PC-3 (cell line): ENCODE results near the gene SEMA4A. TPM values are rescaled to one million over a fixed set of nuclear protein-coding genes. Genes with fewer than 3 reads are reported as not detected.

ENCODE experiments used
- ATAC-seq: fragments of 200-7000 bp; cut with Tn5 transposase; 2 replicates; pipeline ENCODE4 v1.9.1; 2020; ENCODE audit warnings: mild to moderate bottlenecking, moderate library complexity
- BruUV-seq: library from RNA; stranded (reverse); fragments of 400-500 nt; replicated peaks from 2 replicates; lab custom pipeline; 2021; lab: Mats Ljungman, UMichigan
- CTCF ChIA-PET: fragments of 300-600 bp; sonication (Branson Sonifier 250); formaldehyde crosslinking; loops from one replicate; lab custom pipeline; 2022; ENCODE audit warnings: antibody characterized with exemption; lab: Charles Lee
- POLR2A ChIA-PET: fragments of 300-600 bp; sonication (Branson Sonifier 250); formaldehyde crosslinking; loops from one replicate; lab custom pipeline; 2022; ENCODE audit warnings: antibody characterized with exemption; ENCODE audit not compliant: unreplicated experiment; lab: Charles Lee
- DNase-seq: peaks from one replicate; pipeline ENCODE4 v3.0.0-alpha.2; 2015
- H2AFZ ChIP-seq: fragments of 300-600 bp; sonication (generic); 2 replicates; pipeline ENCODE4 v1.6.0; 2016; ENCODE audit warnings: antibody characterized with exemption, low read length
- H3F3A ChIP-seq: fragments of 300-600 bp; sonication (generic); one replicate; pipeline ENCODE4 v1.6.0; 2017; ENCODE audit warnings: antibody characterized with exemption, low read length, control low read depth, mild to moderate bottlenecking; ENCODE audit not compliant: unreplicated experiment
- H3K27ac ChIP-seq: fragments of 300-600 bp; sonication (generic); 2 replicates; pipeline ENCODE4 v1.5.1; 2016; ENCODE audit warnings: mild to moderate bottlenecking, low read length
- H3K27me3 ChIP-seq: fragments of 300-600 bp; sonication (generic); 2 replicates; pipeline ENCODE4 v1.6.1; 2016; ENCODE audit warnings: low read length, mixed read lengths
- H3K36me3 ChIP-seq: fragments of 300-600 bp; sonication (generic); 2 replicates; pipeline ENCODE4 v1.6.1; 2016; ENCODE audit warnings: low read depth, mixed run types, low read length, mixed read lengths
- H3K4me1 ChIP-seq: fragments of 300-600 bp; sonication (generic); 2 replicates; pipeline ENCODE4 v1.5.1; 2016; ENCODE audit warnings: low read length; ENCODE audit not compliant: insufficient read depth
- H3K4me2 ChIP-seq: fragments of 300-600 bp; sonication (generic); 2 replicates; pipeline ENCODE4 v1.6.0; 2016; ENCODE audit warnings: low read length
- H3K4me3 ChIP-seq: fragments of 300-600 bp; sonication (generic); 2 replicates; pipeline ENCODE4 v1.5.1; 2016; ENCODE audit warnings: mild to moderate bottlenecking, low read length, mixed read lengths
- H3K79me2 ChIP-seq: fragments of 300-600 bp; sonication (generic); 2 replicates; pipeline ENCODE4 v1.6.1; 2017; ENCODE audit warnings: low read length, mixed read lengths
- H3K9ac ChIP-seq: fragments of 300-600 bp; sonication (generic); 2 replicates; pipeline ENCODE4 v1.6.0; 2016; ENCODE audit warnings: mild to moderate bottlenecking, low read length
- H3K9me2 ChIP-seq: fragments of 300-600 bp; sonication (generic); replicated peaks from 2 replicates; pipeline ENCODE4 v1.6.1; 2016; ENCODE audit warnings: mixed run types, low read length, mixed read lengths
- H3K9me3 ChIP-seq: fragments of 300-600 bp; sonication (generic); 2 replicates; pipeline ENCODE4 v1.6.1; 2016; ENCODE audit warnings: low read length, mixed read lengths
- H4K20me1 ChIP-seq: fragments of 300-600 bp; sonication (generic); 2 replicates; pipeline ENCODE4 v1.6.1; 2016; ENCODE audit warnings: low read length, mixed read lengths
- CTCF ChIP-seq: fragments of 300-600 bp; sonication (generic); conservative IDR thresholded peaks from 2 replicates; pipeline ENCODE4 v1.5.1; 2017; ENCODE audit warnings: antibody characterized with exemption, low read depth, mild to moderate bottlenecking, low read length
- EZH2 ChIP-seq: fragments of 300-600 bp; sonication (generic); IDR thresholded peaks from one replicate; pipeline ENCODE4 v1.6.1; 2017; ENCODE audit warnings: antibody characterized with exemption, mild to moderate bottlenecking, low read length; ENCODE audit not compliant: unreplicated experiment
- EZH2phosphoT487 ChIP-seq: fragments of 300-600 bp; sonication (generic); IDR thresholded peaks from 2 replicates; pipeline ENCODE4 v1.6.1; 2018; ENCODE audit warnings: mild to moderate bottlenecking, antibody characterized with exemption, low read length, borderline replicate concordance
- intact Hi-C: fragments of 100-400 bp; cut with micrococcal nuclease; formaldehyde crosslinking; loops from 2 replicates; pipeline ENCODE4 v1.9.0; 2023
- total RNA-seq: library from RNA; depleted of rRNA; stranded (reverse); fragments of >200 nt; gene quantifications from 2 replicates; pipeline ENCODE4 v1.2.3, GENCODE V29; 2014

The SEMA4A gene
- total RNA-seq, 1 experiment from 2014 or later, result 5.8 TPM

GRCh38 chr1:156155756-156156510 lies 2.5 kb downstream of the SEMA4A start:
- POLR2A ChIA-PET, result no interaction called here
- H4K20me1 ChIP-seq, result no peaks in the 10 kb centered on the region
- H3K4me1 ChIP-seq, result peaks cover 17% of the 10 kb centered on the region
- no peak overlapping the region for H3K9ac ChIP-seq
- CTCF ChIA-PET, result no interaction called here
- no peak overlapping the region for H3K4me3 ChIP-seq
- H3K79me2 ChIP-seq, result no peaks in the 10 kb centered on the region
- H3K27me3 ChIP-seq, result no peaks in the 10 kb centered on the region
- no TSS peak for BruUV-seq
- no peaks in the 10 kb centered on the region for H3K36me3 ChIP-seq
- no peak overlapping the region for H3K4me2 ChIP-seq
- H3K27ac ChIP-seq, result no peak overlapping the region
- H3F3A ChIP-seq, result no peaks in the 10 kb centered on the region
- no peak for TF ChIP-seq CTCF
- no peak for TF ChIP-seq EZH2phosphoT487
- TF ChIP-seq EZH2, result no peak
- ATAC-seq, result no peak
- intact Hi-C loops, result no loop called here
- no peaks in the 10 kb centered on the region for H3K9me3 ChIP-seq
- no peaks in the 10 kb centered on the region for H3K9me2 ChIP-seq
- DNase-seq, result no peak
- H2AFZ ChIP-seq, result no peak overlapping the region

DNA sequence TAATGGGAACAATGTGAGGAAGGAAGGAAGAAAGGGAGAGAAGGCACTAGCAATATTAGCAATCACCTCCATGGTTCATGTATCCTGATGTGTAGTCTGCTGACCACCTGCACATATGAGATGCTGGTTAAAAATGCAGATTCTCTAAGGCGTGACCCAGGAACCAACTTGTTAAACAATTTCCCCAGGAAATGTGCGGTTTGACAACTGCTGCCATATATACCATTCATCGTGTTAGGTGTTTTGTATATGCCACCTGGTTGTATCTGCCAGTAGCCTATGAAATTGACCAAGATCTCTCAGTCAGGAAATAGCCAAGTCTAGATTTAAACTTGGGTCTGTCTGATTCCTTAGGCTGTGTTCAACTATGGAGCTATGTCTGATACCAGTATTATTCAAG lies 4.1 kb downstream of the SEMA4A start:
- ChIA-PET CTCF (interaction anchor here (0.6 kb wide), 1 partner anchor 297 kb away, joined by 6 read pairs; no protein-coding TSS in a partner anchor), POLR2A (no interaction called here)
- intact Hi-C loops, result no loop called here
- H3K9me2 ChIP-seq, result no peaks in the 10 kb centered on the region
- no peaks in the 10 kb centered on the region for H4K20me1 ChIP-seq
- ATAC-seq (no peak), DNase-seq (no peak)
- no peak overlapping the region for H3K9ac ChIP-seq
- no peaks in the 10 kb centered on the region for H3K27me3 ChIP-seq
- no peak overlapping the region for H3K4me2 ChIP-seq
- no TSS peak for BruUV-seq
- no peak overlapping the region for H3K27ac ChIP-seq
- H3K4me1 ChIP-seq, result peaks cover 14% of the 10 kb centered on the region
- H3K4me3 ChIP-seq, result no peak overlapping the region
- no peak for TF ChIP-seq EZH2
- TF ChIP-seq CTCF, result no peak
- no peak for TF ChIP-seq EZH2phosphoT487
- no peaks in the 10 kb centered on the region for H3F3A ChIP-seq
- H3K79me2 ChIP-seq, result no peaks in the 10 kb centered on the region
- no peak overlapping the region for H2AFZ ChIP-seq
- H3K36me3 ChIP-seq, result no peaks in the 10 kb centered on the region
- no peaks in the 10 kb centered on the region for H3K9me3 ChIP-seq

GRCh38 chr1:156157966-156158365 lies 4.6 kb downstream of the SEMA4A start:
- Histone ChIP-seq H3K9me2 (no peaks in the 10 kb centered on the region), H3K36me3 (no peaks in the 10 kb centered on the region), H3K27me3 (no peaks in the 10 kb centered on the region), H4K20me1 (no peaks in the 10 kb centered on the region), H3K4me3 (no peak overlapping the region), H2AFZ (no peak overlapping the region), H3K27ac (no peak overlapping the region), H3K4me1 (peaks cover 9% of the 10 kb centered on the region), H3K79me2 (no peaks in the 10 kb centered on the region), H3K9me3 (no peaks in the 10 kb centered on the region), H3K4me2 (no peak overlapping the region), H3F3A (no peaks in the 10 kb centered on the region), H3K9ac (no peak overlapping the region)
- DNase-seq (no peak), ATAC-seq (no peak)
- no TSS peak for BruUV-seq
- ChIA-PET POLR2A (no interaction called here), CTCF (no interaction called here)
- intact Hi-C loops, result no loop called here
- TF ChIP-seq CTCF (no peak), EZH2phosphoT487 (no peak), EZH2 (no peak)
